Measurements from ENCODE around the gene PPIG. TPM values are rescaled to one million over a fixed set of nuclear protein-coding genes. Genes with fewer than 3 reads are reported as not detected.

Gene PPIG
- total RNA-seq, 4 donors from 2014 or later = 17.6 to 32.8 (median 28.8) TPM

DNA sequence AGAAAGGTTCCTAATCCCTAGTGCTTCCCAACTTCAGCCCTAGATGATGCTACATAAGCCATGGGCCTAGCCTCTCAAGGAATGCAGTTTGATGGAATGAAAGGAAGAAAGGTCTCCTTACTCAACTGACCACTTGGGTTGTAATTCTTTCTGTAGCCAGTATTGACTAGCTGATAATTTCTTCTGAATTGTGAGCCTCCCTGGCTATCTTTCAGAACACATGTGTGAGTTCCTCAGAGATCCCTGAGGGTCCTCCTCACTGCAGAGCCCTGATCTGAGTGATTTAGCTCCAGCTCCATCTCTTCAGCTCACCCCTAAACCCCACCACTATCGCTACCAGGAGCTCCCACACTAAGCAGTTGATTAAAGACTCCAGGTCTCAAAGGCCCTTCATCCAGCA, 78.6 kb downstream of the PPIG start:
- no peak overlapping the region for H3K27ac ChIP-seq
- WGBS, 2 donors = 90% methylated on average over 1 of the region's 1 CpG
- no peak for DNase-seq
- no peaks in the 10 kb centered on the region for H3K27me3 ChIP-seq
- H3K36me3 ChIP-seq = no peaks in the 10 kb centered on the region
- no peak overlapping the region for H3K4me3 ChIP-seq
- intact Hi-C loops (cut with DNase I) = no loop called here
- H3K9me3 ChIP-seq = no peaks in the 10 kb centered on the region
- no peaks in the 10 kb centered on the region for H3K4me1 ChIP-seq
- TF ChIP-seq, protein P1, sequence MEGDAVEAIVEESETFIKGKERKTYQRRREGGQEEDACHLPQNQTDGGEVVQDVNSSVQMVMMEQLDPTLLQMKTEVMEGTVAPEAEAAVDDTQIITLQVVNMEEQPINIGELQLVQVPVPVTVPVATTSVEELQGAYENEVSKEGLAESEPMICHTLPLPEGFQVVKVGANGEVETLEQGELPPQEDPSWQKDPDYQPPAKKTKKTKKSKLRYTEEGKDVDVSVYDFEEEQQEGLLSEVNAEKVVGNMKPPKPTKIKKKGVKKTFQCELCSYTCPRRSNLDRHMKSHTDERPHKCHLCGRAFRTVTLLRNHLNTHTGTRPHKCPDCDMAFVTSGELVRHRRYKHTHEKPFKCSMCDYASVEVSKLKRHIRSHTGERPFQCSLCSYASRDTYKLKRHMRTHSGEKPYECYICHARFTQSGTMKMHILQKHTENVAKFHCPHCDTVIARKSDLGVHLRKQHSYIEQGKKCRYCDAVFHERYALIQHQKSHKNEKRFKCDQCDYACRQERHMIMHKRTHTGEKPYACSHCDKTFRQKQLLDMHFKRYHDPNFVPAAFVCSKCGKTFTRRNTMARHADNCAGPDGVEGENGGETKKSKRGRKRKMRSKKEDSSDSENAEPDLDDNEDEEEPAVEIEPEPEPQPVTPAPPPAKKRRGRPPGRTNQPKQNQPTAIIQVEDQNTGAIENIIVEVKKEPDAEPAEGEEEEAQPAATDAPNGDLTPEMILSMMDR (IDR thresholded peaks at IDR 0.05) = no peak
- no peak for TF ChIP-seq POLR2A (IDR thresholded peaks at IDR 0.05)

DNA sequence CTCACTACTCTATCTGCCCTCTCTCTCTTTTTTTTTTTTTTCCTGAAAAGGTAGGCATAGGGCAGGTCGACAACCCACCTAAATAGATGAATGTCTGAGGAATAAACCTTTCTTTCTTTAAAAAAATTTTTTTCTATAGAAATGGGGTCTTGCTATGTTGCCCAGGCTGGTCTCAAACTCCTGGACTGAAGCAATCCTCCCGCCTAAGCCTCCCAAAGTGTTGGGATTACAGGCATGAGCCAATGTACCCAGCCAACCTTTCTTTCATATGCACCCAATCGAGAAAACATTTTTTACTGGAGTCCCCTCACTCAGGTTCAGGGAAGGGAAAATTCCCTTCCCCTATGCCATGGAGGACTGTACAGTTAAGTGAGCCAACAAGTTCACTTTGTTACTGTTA, 79.1 kb downstream of the PPIG start:
- H3K27ac ChIP-seq = no peak overlapping the region
- H3K4me3 ChIP-seq = no peak overlapping the region
- no peaks in the 10 kb centered on the region for H3K36me3 ChIP-seq
- no peaks in the 10 kb centered on the region for H3K4me1 ChIP-seq
- WGBS, 2 donors = 80 to 82% methylated on average over 3 of the region's 3 CpGs
- no peak for DNase-seq
- intact Hi-C loops (cut with DNase I) = no loop called here
- no peaks in the 10 kb centered on the region for H3K9me3 ChIP-seq
- TF ChIP-seq, protein P1 (IDR thresholded peaks at IDR 0.05) = no peak
- TF ChIP-seq POLR2A (IDR thresholded peaks at IDR 0.05) = no peak
- no peaks in the 10 kb centered on the region for H3K27me3 ChIP-seq

DNA sequence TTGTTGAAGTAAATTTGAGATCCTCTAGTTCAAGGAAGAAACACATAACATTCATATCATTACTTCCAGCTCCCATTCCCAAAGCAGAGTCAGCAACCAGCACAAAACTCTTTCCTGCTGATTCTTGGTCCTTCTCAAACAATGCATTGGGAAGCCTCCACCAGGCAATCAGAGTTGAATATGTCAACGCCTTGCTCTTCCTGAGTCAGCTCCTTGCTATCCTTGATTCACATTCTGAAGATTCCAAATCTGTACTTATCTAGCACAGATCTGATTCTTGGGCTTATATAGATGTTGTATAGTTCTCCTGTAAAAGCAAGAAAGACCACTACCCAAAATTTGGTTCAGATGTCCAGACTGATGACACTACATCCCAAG, 80.4 kb downstream of the PPIG start:
- Histone ChIP-seq H3K4me1 (no peaks in the 10 kb centered on the region), H3K4me3 (no peak overlapping the region), H3K9me3 (no peaks in the 10 kb centered on the region), H3K36me3 (no peaks in the 10 kb centered on the region), H3K27me3 (no peaks in the 10 kb centered on the region), H3K27ac (no peak overlapping the region)
- intact Hi-C loops (cut with DNase I) = no loop called here
- TF ChIP-seq POLR2A (IDR thresholded peaks at IDR 0.05) = no peak
- TF ChIP-seq, protein P1 (IDR thresholded peaks at IDR 0.05) = no peak
- 62 to 85% methylated on average over 1 of the region's 1 CpG for WGBS, 2 donors
- DNase-seq = no peak

DNA sequence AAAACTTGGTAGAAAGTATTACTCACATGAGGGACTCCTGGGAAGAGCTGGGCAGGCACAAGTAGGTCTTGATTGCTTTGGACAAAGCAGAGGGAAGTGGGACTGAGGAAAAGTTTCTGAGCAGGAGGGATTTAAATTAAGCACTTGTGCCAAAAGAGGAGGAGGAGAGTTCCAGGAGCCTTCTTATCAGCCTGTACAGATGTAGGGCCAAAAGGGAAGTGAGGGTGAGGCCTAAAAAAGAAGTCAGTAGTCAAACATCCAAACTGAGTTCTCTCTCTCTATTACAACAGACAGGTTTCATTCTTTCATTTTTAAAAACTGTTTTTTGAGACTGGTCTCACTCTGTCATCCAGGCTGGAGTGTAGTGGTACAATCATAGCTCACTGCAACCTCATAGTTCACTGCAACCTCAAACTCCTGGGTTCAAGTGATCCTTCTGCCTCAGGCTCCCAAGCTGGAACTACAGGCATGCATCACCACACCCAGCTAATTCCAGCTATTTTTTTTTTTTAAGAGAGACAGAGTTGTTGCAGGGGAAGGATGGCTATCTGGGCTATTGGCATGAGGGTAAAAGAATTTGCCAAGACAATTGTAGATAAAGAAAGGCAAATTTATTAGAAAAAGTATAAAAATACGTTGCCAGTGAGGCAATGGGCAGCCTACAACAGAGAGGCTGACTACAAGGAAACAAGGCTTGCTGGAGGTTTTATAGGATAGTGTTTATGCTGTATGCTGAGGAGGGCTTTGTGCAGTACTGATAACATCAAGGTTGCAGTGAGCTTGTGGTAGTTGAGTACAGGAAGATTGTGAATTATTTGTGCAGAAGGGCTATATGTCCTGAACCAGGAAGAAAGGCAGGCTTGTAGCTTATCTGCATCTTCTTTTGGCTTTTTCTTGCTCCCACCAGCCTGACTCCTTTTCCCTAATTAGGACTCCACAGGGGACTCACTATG, 81.1 kb downstream of the PPIG start:
- no peak overlapping the region for H3K4me3 ChIP-seq
- TF ChIP-seq, protein P1 (IDR thresholded peaks at IDR 0.05) = no peak
- no peak for TF ChIP-seq POLR2A (IDR thresholded peaks at IDR 0.05)
- 56 to 67% methylated on average over 1 of the region's 1 CpG for WGBS, 2 donors
- no peaks in the 10 kb centered on the region for H3K36me3 ChIP-seq
- intact Hi-C loops (cut with DNase I) = no loop called here
- H3K4me1 ChIP-seq = no peaks in the 10 kb centered on the region
- H3K27me3 ChIP-seq = no peaks in the 10 kb centered on the region
- H3K27ac ChIP-seq = no peak overlapping the region
- no peaks in the 10 kb centered on the region for H3K9me3 ChIP-seq
- no peak for DNase-seq

DNA sequence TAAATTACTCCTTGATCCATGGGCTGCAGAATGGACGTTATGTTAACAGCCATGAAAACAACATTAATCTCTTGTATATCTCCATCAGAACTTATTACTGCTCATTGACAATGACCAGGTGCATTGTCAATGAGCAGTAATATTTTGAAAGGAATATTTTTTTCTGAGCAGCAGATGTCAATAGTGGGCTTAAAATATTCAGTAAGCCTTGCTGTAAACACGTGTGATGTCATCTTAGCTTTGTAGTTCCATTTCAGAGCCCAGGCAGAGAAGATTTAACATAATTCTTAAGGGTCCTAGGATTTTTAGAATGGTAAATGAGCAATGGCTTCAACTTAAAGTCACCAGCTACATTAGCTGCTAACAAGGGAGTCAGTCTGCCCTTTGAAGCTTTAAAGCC, 83.4 kb downstream of the PPIG start:
- intact Hi-C loops (cut with DNase I) = no loop called here
- Histone ChIP-seq H3K4me3 (no peak overlapping the region), H3K9me3 (no peaks in the 10 kb centered on the region), H3K36me3 (no peaks in the 10 kb centered on the region), H3K27ac (no peak overlapping the region), H3K27me3 (no peaks in the 10 kb centered on the region), H3K4me1 (no peaks in the 10 kb centered on the region)
- DNase-seq = no peak
- TF ChIP-seq, protein P1 (IDR thresholded peaks at IDR 0.05) = no peak
- no peak for TF ChIP-seq POLR2A (IDR thresholded peaks at IDR 0.05)
- 24 to 27% methylated on average over 2 of the region's 2 CpGs for WGBS, 2 donors
